ENCODE measurements around the gene CALCB. TPM values are rescaled to one million over a fixed set of nuclear protein-coding genes. Genes with fewer than 3 reads are reported as not detected.

Gene CALCB
- total RNA-seq, 1 experiment from 2014 or later, result not detected

DNA sequence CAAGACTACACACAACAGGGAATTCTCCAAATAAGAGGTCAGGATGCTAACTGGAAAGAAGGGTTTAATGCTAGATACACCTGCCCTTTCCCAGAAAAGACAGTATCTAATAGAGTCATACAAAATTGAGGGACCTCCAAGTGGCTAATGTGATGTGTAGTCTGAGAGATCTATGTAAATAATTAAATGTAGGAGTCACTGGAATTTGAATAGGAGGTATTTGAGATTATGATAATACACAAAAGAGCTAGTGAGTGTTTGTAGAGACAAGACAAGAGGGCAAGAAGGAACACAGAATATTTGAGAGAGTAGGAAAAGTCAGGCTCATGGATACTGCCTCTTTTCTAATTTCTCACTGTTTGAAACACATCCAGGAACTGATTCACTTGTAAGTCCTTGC lies 25.9 kb downstream of the CALCB start:
- Histone ChIP-seq H3K9ac (ENCODE audit: extremely low read depth, insufficient read length, low read length) (no peak overlapping the region), H2BK15ac (ENCODE audit: low read depth, low read length) (no peak overlapping the region), H2BK120ac (ENCODE audit: low read depth, low read length, poor library complexity, severe bottlenecking) (no peak overlapping the region), H3K4me1 (ENCODE audit: insufficient read depth, low read length) (peaks cover 3% of the 10 kb centered on the region; the same call in 1 of the 2 replicates), H3K56ac (ENCODE audit: insufficient read length, low read depth, low read length) (no peak overlapping the region), H3K14ac (ENCODE audit: insufficient read depth, low read length) (no peak overlapping the region), H4K8ac (replicated peaks; ENCODE audit: insufficient read length, low read depth, low read length) (no peak overlapping the region), H3K4ac (ENCODE audit: low read depth, low read length) (no peak overlapping the region), H3K18ac (ENCODE audit: insufficient read length, low read depth, low read length) (no peak overlapping the region), H4K5ac (ENCODE audit: insufficient read length, low read depth, low read length) (no peak overlapping the region), H2BK12ac (ENCODE audit: insufficient read length, low read depth, low read length) (no peak overlapping the region), H2BK20ac (ENCODE audit: low read depth, low read length, poor library complexity, severe bottlenecking) (no peak overlapping the region), H4K91ac (ENCODE audit: insufficient read length, low read depth, low read length) (no peak overlapping the region), H2AFZ (ENCODE audit: low read length) (no peak overlapping the region), H3K79me1 (ENCODE audit: insufficient read depth, low read depth, low read length, poor library complexity, severe bottlenecking) (no peaks in the 10 kb centered on the region), H3K23ac (ENCODE audit: insufficient read length, low read depth, low read length) (no peak overlapping the region), H3K23me2 (ENCODE audit: insufficient read length, low read depth, low read length, poor library complexity, severe bottlenecking) (no peaks in the 10 kb centered on the region), H3K27me3 (ENCODE audit: insufficient read depth, low read length) (no peaks in the 10 kb centered on the region), H3K79me2 (ENCODE audit: insufficient read depth, low read length) (no peaks in the 10 kb centered on the region), H3K4me2 (ENCODE audit: insufficient read depth, insufficient read length, low read length) (no peak overlapping the region), H2AK5ac (ENCODE audit: insufficient read length, low read length) (no peak overlapping the region), H3T11ph (ENCODE audit: low read length) (no peak overlapping the region), H3K27ac (ENCODE audit: insufficient read length, low read depth, low read length) (no peak overlapping the region), H4K20me1 (ENCODE audit: control insufficient read depth, insufficient read depth, insufficient read length) (no peaks in the 10 kb centered on the region), H3K9me3 (ENCODE audit: control insufficient read depth, low read depth, low read length) (no peaks in the 10 kb centered on the region), H2BK5ac (ENCODE audit: insufficient read length, low read length) (no peak overlapping the region)
- Mint-ChIP-seq H3K9me3 (peaks cover 5 to 12% of the 10 kb centered on the region in 2 experiments; a peak in 4 of 5 replicates), H3K4me3 (no peak overlapping the region), H3K27ac (no peak overlapping the region), H3K4me1 (0 out of 4 replicates have a peak, but pooled peaks cover 0 to 2% of the 10 kb centered on the region in 2 experiments), H3K36me3 (ENCODE audit: insufficient read depth in 1 of 3, low read depth in 3 of 3) (no peaks in the 10 kb centered on the region), H3K27me3 (ENCODE audit: low read depth) (peaks cover 8% of the 10 kb centered on the region)
- no peak for DNase-seq
- TF ChIP-seq, protein P1, sequence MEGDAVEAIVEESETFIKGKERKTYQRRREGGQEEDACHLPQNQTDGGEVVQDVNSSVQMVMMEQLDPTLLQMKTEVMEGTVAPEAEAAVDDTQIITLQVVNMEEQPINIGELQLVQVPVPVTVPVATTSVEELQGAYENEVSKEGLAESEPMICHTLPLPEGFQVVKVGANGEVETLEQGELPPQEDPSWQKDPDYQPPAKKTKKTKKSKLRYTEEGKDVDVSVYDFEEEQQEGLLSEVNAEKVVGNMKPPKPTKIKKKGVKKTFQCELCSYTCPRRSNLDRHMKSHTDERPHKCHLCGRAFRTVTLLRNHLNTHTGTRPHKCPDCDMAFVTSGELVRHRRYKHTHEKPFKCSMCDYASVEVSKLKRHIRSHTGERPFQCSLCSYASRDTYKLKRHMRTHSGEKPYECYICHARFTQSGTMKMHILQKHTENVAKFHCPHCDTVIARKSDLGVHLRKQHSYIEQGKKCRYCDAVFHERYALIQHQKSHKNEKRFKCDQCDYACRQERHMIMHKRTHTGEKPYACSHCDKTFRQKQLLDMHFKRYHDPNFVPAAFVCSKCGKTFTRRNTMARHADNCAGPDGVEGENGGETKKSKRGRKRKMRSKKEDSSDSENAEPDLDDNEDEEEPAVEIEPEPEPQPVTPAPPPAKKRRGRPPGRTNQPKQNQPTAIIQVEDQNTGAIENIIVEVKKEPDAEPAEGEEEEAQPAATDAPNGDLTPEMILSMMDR (conservative IDR thresholded peaks at IDR 0.05), result no peak
